ENCODE results near the gene SRCAP. TPM values are rescaled to one million over a fixed set of nuclear protein-coding genes. Genes with fewer than 3 reads are reported as not detected.
A peak's percentile ranks its signal among the peaks of the same experiment; 100 is the strongest.

Gene SRCAP
- 2.6 and 5.3 TPM in 2 replicates for total RNA-seq (2014; rRNA removed; shearing (Covaris generic))

DNA sequence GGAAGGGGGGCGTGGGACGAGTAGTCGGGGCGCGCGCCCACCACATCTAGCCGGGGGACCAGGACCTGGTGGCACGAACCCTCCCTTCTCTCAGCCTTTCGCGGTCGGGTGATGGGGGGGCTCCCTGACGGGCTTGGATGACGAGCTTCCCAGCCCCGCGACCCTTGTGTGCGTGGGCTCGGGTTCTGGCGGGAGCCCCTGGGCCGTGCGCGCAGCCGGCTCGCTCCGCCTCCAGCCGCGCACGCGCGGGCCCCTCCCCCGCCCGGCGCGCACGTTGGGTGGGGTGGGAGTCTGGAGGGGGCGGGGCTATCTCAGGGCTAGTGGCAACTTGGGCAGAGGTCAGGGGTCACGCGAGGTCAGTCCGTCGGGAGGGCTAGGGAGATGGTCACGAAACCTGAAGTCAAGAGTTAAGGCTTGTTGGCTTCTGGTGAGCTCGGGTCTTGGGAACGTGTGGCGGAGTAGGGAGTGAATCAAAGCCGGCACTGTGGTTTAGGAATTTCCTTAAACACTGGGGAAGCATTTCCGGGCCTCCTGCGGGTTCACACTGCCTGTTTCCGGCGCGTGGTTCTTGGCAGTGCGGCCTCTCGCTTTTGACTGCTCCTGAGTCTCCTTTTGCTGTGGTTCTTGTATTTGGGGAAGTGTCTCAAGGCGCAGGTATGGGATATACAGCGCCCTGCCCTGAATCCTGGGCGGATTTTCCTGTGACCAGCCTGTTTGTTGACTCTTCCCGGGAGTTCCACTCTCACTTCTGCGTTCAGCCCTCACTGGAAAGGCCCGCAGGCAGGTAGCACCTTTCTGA, at the start of gene SRCAP:
Gene SRCAP (plus strand): TSS at position 356 of the 799 bp plus-strand sequence. CDS start 1,654 bp downstream, outside the sequence.
- DNase-seq (ENCODE audit: low read depth), result peak; percentile 76

DNA sequence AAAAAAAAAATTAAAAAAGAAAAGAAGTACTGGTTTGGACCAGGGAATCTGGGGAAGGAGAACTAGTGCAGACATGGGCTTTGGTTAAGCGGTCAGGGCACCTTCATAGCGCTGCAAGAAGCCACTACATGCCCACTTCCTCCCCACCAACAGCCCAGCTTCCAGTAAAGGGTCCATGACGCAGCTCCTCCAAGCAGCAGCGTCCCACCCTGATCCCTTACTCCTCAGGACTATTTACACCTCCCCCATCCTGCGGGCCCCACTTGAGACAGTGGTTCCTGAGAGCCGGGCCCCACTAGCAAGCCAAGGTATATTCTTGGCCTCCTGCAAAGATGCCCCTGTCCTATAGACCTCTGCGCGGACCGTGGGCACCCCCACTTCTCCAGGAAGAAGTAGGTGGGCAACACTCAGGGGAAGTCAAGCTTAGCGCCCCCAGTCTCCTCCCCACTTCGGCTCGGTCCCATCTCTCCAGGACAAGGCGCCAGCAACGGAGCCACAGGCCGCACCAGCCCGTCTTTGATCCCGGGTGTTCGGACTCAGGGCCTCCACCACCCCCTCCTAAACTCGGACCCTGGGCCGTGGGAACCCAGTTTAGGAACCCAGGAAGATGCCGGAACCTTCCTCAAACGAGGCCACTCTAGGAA, 49.1 kb upstream of the SRCAP start:
- no peak for DNase-seq (ENCODE audit: low read depth)

DNA sequence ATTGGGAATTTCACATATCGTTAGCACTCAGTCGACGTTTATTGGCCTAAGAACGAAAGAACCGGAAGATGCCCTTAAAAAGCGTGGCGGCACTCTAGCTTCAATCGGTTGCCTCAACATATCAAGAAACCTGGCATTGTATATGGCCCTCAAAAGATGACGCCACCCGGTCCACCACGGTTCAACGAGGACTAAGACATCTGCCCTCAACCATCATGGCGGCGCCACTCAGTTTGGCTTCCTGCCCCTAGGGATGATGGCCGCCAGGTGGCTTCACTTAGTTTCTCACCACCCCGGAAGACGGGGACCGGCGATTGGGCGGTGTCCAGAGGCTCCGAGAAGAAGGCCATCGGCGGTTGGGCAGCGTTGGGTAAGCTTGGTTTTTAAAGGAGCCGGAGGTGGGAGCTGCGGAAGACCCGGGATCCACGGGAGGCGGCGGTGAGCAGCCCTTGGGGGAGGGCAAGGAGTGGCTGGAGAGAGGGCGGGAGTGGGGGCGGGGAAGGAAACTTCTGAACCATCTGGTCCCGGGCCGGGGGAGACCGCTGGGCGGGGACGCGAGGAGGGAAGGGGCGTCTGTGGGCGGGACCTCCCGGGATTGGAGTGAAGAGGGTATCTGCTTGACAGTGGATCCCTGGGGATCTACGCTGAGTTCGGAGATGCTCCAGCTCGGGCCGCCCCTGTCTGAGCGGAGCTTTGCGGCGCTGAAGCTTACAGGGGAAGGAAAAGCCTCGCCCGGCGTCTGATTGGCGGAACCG, 48.4 kb upstream of the SRCAP start, which contains the start of gene PRR14:
Gene PRR14 (plus strand): TSS at position 592 of the 755 bp plus-strand sequence. CDS start 686 bp downstream, outside the sequence.
- peak; percentile 99 for DNase-seq (ENCODE audit: low read depth)

DNA sequence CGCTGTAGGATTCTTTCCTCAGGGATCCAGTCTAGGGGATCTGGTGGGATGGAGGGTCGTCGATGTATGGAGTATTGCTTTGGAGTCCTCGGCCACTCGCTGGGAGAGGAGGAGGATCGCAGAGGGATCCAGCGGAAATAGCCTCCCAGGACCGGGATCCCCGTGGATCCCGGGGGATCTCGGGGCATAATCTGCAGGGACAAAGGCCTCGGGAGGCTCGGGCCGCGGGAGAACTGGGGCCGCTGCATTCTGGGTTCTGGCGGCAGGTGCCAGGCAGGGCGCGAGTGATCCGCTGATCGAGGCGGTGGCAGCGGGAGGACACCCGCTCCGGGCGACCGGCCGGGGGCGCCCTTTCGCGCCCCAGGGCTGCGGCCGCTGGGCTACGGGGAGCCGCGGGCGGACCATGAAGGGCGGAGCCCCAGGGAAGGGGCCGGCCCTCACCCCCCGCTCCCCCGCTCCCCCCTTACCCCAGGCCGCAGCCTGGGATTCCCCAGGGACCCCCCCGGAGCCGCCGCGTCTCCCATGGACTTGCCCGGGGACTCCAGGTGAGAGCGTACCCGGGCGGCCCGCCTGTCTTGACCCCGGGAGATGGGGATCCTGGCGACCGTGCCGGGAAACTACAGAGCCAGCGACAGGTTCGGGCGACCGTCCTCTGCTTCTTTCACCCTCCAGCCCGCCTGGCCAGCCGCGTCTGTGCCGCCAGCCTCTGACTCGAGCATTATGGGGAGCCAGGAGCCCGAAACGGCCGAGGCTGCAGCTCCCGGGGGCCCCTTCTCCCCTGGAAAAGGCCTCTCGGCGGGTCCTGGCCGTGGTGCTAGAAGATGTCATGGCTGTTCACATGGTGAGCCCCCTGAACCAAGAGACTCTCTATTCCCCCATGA, 47.6 kb upstream of the SRCAP start:
- peak; percentile 44 for DNase-seq (ENCODE audit: low read depth)

DNA sequence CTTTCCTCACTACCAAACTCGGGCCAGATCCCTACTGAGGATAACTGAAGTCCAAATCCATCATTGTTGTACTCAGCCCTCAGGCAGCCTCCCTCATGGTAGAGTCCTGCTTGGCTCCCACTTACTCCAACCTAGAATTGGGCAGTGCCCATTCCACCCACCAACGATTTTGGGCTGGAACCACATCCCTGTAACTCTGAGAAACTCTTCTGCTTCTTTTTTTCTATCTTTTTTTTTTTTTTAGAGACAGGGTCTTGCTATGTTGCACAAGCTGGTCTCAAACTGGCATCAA, 47.0 kb upstream of the SRCAP start:
- DNase-seq (ENCODE audit: low read depth), result no peak

DNA sequence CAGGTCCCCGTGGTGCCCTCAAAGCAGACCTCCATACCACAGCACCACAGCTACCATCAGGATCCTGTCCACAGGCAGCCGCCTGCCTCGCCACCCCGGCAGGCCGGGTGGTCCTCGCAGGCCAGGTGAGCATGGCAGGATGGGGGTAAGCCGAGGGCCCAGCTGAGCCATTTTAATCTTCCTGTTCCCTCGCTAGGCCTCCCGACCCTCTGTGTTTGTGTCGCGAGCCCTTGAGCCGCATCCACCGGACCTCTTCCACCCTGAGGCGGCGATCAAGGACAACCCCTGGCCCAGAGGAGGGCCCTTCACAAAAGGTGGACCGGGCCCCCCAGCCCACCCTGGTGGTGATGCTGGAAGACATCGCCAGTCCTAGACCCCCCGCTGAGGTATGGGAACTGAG, 46.3 kb upstream of the SRCAP start:
- no peak for DNase-seq (ENCODE audit: low read depth)

DNA sequence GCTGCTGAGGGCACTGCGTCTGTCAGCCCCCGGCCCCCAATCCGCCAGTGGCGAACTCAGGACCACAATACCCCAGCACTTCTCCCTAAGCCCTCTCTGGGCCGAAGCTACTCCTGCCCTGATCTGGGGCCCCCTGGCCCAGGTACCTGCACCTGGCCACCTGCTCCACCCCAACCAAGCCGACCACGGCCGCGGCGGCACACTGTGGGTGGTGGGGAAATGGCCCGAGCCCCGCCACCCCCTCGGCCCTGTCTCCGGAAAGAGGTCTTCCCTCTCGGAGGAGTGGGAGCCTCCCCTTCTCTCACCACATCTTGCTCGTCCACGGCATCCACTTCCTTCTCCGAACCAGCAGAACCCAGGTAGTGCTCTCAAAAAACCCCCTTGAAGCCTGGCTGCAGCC, 44.1 kb upstream of the SRCAP start:
- DNase-seq (ENCODE audit: low read depth), result no peak

DNA sequence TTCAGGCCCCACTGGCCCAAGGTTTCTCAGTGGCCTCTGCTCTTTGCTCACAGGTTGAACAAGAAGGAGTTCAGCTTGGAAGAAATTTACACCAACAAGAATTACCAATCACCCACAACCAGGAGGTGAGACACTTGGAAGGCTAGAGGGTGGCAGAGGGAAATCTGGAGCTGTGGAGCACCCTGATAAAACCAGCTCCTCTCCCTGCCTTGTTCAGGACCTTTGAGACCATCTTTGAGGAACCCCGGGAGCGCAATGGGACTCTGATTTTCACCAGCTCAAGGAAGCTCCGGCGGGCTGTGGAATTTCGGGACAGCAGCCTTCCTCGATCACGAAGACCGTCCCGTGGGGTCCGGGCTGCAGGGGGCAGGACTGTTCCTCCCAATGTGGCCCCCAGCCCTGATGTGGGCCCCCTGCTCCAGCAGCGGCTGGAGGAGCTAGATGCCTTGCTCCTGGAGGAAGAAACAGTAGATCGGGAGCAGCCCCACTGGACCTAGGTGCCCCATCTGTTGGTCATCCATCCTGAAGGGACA, 43.1 kb upstream of the SRCAP start:
- DNase-seq (ENCODE audit: low read depth), result no peak

DNA sequence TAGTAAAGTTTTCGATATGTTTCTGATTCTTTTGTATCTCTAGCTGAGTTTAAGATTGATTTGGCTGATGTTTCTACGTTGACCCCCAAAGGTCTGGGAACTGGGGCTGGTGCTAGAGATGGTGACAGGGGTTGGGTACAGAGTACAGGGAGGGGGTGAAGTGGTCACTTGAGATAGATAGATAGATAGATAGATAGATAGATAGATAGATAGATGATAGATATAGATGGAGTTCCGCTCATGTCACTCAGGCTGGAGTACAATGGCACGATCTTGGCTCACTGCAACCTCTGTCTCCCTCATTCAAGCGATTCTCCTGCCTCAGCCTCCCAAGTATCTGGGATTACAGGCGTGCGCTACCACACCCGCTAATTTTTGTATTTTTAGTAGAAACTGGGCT, 42.6 kb upstream of the SRCAP start:
- DNase-seq (ENCODE audit: low read depth), result no peak

DNA sequence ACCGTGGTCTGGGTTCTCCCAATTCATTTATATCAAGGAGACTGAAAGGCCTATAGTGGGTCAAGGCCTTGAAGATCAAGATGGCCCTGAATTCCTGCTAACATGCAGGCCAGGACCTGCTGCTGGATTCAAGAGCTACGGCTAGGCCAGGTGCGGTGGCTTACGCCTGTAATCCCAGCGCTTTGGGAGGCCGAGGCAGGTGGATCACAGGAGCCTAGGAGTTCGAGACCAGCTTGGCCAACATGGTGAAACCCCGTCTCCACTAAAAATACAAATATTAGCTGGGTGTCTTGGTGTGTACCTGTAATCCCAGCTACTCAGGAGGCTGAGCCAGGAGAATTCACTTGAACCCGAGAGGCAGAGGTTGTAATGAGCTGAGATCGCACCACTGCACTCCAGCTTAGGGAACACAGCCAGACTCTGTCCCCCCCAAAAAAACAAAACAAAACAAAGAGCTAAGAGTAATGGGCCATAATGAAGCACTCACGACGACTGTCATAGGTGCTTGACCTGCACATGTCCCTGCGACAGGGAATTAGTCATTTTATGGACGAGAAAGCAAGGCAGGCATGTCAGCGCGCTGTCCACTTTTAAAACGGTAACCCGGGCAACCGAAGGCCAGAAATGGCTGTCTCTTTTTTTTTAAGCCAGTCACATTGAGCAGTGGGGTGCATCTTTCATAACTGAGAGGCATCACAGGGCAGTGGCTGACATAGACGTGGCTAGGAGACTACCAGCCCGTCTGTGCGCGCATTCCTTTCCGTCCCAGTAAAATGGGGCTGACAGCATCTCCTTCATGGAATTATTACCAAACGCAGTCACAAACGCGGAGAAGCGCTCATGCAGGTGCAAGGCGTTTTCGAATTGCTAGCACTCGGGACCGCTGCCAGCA, 41.8 kb upstream of the SRCAP start:
- no peak for DNase-seq (ENCODE audit: low read depth)

DNA sequence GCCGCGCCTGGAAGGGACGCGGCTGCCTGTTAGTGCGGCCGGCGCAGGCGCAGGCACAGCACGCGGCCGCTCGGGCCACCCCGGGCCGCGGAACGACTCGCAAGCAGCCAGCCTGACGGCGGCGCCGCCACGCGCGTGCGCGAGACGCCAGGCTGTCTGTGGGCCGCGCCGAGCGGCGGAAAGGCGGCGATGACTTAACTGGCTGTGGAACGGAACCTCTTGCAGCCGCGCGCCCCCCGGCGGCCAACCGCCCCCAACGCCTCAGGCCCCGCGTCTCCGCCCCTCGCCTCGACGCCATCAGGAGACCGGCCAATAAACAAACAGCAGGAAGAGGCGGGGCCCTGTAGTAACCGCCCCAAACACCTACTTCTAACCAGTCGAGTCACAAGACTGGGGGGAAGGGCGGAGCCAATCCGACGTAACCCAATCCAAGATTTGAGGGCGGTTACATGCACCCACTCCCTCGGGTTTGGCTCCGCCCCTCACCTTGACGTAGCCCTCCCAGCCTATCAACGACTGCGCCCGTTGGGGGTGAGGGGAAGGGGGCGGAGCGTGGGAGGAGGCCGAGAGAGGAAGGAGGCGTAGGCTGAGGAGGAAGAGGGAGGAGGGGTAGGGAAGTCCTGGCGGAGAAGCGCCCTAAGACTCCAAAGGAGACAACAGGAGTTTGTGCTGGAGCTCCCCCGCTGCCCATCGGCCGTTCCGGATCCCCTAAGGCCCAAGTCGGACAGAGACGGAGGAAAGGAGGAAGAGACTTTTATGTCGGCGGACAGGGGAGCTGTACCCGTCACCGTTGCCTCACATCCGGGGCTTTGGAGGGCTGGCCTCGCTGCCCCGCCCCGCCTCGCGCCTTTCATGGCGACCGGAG, 40.9 kb upstream of the SRCAP start, which contains the start of gene FBRS:
Gene FBRS (plus strand): TSS at position 566 of the 865 bp plus-strand sequence. CDS start 1,088 bp downstream, outside the sequence.
- peak; percentile 100 for DNase-seq (ENCODE audit: low read depth)

DNA sequence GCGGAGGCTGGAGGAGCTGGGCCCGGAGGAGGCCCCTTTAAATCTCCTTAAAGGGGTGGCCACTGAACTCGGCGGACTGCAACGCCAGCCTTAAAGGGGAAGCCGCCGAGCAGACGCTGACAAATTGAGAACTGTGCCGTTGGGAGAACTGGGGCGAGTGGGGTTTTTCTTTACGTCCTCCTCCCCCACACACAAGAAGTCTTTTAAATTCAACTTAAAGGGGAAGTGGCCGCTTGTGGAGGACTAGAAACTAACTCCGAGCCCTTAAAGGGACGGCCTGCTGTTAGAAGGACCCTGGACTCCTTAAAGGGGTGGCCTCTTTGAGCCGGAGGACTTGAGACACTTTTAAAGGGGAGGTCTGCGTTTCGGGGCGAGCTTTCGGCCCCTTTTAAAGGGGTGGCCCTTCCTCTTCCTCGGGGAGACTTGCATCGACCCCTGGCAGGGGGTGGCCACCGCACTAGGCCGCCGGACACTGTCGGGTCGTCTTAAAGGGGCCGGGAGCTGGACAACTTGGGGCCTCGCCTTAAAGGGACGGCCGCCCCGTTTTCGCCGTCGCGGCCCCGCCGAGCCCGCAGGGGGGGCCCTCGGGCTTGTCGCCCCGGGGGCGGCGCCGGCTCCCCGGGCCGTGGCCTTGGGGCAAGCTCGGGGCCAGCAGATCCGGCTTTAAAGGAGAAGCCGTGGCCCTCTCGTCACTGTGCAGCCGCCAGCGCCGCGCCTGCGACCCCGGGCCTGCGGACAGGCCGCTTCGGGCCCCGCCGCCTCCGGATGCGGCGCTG, 40.1 kb upstream of the SRCAP start:
- DNase-seq (ENCODE audit: low read depth), result peak; percentile 94

DNA sequence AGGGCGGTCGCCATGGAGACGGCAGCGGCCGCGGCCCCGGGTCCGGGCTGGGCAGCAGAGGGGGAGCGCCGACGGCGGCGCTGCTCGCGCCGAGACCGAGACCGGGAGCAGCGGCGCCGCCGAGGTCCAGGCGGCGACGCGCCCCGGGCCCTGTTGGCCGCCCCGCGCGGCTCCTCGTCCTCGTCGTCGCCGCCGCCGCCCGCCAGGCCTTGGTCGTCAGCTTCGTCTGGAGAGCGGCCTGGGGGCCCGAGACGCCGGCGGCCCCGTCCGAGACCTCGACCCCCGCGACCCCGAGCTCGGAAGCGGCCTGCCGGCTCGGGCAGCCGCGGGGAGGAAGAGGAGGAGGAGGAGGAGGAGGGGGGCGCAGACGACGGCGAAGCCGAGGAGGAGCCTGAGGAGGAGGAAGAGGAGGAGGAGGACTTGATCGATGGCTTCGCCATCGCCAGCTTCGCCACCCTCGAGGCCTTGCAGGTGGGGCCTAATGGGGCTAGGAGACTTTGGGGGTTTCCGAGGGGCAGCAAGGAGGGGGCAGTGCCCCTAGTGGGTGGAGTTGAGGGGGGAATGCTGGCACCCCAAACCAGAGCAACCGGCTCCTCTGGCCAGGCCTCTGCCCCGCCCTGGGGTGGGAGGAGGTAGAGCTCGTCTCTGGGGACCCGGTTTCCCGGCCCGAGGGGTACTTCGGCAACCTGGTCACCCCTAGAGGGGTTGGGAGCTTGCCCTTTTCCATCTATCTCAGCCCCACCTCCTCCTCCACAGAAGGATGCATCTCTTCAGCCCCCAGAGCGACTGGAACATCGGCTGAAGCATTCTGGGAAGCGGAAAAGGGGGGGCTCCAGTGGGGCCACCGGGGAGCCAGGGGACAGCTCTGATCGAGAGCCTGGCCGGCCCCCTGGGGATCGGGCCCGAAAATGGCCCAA, 39.2 kb upstream of the SRCAP start:
- DNase-seq (ENCODE audit: low read depth), result peak; percentile 7

DNA sequence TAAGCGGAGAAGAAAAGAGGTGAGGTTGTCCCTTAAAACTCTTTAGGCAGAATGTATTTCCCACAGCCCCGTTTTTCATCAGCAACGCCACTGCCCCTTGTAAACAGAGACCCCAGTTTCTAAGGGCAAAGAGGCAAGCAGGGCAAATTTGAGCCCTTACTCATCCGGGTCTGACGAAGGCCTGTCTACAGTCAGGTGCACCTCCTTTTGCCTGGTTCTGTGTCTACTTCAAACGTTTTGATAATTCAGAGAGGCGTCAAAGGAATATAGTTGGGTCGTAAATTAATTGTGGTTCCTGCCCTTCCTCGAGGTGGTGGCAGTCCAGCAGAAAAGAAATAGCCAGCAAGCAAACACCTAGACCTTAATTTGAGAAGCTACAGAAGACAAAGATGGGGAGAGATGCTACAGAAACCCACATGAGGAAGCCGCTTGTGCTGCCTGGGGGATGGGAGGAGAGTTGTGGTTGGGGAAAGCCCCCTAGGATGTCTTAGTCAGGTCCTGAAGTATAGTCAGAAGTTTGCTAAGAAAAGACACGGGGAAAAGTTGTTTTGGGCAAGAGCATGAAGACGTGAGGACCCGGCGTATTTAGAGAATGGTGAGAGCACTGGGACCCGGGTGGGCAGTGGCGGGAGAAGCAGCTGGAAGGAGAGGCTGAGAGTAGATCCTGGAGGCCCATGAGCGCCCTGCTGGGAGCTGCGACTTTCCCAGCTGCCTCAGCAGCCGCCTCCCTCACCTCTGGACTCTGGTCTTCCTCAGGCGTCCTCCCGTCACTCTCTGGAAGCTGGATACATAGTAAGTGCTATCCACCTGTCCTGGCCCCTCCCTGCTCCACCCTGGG, 38.3 kb upstream of the SRCAP start:
- peak; percentile 41 for DNase-seq (ENCODE audit: low read depth)

DNA sequence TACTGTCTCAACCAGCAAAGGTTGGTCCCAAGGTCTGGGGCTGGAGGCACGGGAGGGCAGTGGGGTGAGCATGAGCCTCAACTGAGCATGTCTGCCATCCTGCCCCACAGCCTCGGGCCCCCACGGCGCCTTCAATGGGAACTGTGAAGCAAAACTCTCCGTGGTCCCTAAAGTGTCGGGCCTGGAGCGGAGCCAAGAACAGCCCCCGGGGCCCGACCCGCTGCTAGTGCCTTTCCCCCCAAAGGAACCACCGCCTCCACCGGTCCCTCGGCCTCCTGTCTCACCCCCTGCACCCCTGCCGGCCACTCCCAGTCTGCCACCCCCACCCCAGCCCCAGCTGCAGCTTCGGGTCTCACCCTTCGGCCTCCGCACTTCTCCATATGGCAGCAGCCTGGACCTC, 36.5 kb upstream of the SRCAP start:
- DNase-seq (ENCODE audit: low read depth), result no peak

DNA sequence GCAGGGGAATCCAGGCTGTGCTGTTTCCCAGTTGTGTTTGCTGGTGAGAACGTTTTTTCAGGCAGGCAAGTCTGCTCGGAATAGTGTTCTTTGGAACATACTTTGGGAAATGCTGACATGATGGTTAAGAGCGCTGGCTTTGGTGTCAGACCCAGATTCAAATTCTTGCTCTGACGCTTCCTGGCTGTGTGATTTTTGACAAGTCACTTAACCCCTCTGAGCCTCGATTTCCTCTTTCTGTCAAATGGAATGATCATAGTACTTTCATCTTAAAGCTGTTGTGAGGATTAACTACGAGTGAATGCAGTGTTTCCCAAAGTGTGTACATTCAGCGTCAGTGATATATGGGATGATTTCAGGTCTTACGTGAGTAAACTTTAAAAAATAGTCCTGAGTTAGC, 35.9 kb upstream of the SRCAP start:
- no peak for DNase-seq (ENCODE audit: low read depth)

Measured in RPMI7951 (cell line).